ENCODE data around the gene GIT2.

The GIT2 gene

DNA sequence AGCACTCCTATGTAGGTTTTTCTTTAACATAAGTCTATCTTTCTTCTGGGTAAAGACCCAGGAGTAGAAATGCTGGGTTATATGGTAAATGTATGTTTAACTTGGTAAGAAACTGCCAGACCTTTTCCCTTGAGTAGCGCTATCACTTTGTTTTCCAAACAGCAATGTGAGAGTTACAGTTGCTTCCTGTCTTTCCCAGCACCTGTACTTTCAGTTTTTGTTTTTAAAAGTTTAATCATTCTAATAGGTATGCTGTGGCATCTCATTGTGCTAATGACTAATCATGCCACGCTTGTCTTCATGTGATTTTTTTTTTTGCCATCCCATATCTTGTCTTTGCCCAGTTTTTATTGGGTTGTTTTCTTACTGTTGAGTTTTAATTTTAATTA lies 28.1 kb downstream of the GIT2 start:
- TF ChIP-seq, protein P1, sequence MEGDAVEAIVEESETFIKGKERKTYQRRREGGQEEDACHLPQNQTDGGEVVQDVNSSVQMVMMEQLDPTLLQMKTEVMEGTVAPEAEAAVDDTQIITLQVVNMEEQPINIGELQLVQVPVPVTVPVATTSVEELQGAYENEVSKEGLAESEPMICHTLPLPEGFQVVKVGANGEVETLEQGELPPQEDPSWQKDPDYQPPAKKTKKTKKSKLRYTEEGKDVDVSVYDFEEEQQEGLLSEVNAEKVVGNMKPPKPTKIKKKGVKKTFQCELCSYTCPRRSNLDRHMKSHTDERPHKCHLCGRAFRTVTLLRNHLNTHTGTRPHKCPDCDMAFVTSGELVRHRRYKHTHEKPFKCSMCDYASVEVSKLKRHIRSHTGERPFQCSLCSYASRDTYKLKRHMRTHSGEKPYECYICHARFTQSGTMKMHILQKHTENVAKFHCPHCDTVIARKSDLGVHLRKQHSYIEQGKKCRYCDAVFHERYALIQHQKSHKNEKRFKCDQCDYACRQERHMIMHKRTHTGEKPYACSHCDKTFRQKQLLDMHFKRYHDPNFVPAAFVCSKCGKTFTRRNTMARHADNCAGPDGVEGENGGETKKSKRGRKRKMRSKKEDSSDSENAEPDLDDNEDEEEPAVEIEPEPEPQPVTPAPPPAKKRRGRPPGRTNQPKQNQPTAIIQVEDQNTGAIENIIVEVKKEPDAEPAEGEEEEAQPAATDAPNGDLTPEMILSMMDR (conservative IDR thresholded peaks at IDR 0.05): no peak

DNA sequence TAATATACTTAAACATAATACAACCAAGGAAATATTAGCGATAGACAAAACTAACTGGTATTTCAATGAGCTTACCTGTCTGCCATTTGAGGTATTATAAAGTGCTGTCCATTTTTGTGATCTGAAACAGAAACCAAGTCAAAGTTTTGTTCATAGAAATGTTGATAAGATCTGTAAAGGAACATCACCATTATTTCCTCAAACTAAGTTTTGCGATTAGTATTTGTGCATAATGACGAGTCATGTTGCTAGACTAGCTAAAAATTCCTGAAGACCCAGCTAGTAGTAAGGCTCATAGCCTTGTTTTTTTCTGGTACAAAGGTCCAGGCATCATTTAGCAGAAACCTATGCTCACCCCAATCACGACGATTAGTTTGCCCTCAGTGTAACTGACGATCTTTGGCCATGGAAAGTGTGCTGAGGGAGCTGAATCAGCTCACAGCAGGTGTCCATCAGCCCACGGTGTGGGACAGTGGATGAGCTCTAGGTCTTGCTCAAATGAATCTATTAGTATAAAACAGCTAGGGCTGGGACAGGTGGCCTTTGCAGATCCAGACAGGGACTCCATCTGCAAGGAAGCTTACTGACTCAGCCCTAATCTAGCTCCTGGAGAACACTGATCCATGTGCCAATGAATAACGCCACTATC lies 28.7 kb downstream of the GIT2 start:
- H3K27ac ChIP-seq: peak overlapping the region; percentile 23; the same call in 1 of the 2 replicates

More for the DNA sequence above, 28.1 kb downstream of the GIT2 start:
- peak overlapping the region; percentile 23; the same call in 1 of the 2 replicates for H3K27ac ChIP-seq

GRCh38 chr12:109966546-109966945 lies 29.6 kb downstream of the GIT2 start:
- TF ChIP-seq, protein P1 (conservative IDR thresholded peaks at IDR 0.05): no peak
- peak overlapping the region; percentile 96 for H3K27ac ChIP-seq

More for the DNA sequence above, 28.7 kb downstream of the GIT2 start:
- TF ChIP-seq, protein P1 (conservative IDR thresholded peaks at IDR 0.05): no peak

DNA sequence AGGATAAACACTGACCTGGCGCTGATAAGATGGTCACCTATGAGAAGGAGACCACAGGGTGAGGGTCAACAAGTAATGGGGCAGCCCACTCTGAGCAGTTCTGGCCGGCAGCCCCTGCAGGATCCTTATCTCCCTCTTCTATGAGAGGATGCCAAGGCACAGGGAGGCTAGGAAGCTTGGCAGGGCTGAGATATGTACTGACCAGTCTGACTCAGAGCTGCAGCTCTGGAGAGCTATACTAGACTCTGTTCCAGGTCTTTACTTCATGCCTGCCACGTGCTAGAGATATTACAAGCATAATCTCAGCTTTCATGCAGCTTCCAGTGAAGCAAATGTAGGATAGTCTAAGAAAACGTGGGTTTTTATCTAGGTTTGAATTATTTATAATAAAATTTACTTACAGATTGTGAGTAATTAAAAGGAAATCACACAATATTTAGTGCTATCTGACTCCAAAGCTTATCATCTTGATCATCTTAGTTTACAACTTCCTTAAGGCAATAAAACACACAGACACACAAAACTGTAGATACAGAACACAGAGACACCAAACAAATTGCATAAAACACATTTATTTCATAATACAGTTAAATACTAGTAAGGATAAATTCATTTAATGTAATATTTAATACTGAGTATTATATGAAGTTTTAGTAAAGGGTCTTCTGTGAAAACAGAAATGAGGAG lies 32.3 kb downstream of the GIT2 start:
- H3K27ac ChIP-seq: peak overlapping the region; percentile 96
- TF ChIP-seq, protein P1 (conservative IDR thresholded peaks at IDR 0.05): no peak

DNA sequence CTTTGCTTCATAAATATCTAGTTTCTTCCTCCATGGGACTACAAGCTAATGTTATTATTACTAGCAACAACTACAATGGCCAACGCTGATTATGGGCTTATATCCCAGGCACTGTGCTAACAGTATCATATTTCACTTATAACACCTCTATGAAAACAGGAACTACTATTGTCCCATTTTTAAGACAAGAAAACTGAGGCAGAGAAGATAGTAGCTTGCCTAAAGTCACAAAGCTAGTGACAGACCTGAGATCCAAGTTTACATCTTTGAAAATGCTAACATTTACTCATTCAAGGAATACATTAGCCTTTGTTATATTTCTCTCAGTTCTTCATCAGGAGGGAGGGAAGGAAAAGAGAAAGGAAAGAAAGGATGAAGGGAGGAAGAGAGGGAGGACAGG lies 32.8 kb downstream of the GIT2 start:
- TF ChIP-seq, protein P1 (conservative IDR thresholded peaks at IDR 0.05): no peak

GRCh38 chr12:109962398-109962797 lies 33.8 kb downstream of the GIT2 start:
- TF ChIP-seq, protein P1 (conservative IDR thresholded peaks at IDR 0.05): no peak

More for the DNA sequence above, 32.8 kb downstream of the GIT2 start:
- peak overlapping the region; percentile 96 for H3K27ac ChIP-seq

DNA sequence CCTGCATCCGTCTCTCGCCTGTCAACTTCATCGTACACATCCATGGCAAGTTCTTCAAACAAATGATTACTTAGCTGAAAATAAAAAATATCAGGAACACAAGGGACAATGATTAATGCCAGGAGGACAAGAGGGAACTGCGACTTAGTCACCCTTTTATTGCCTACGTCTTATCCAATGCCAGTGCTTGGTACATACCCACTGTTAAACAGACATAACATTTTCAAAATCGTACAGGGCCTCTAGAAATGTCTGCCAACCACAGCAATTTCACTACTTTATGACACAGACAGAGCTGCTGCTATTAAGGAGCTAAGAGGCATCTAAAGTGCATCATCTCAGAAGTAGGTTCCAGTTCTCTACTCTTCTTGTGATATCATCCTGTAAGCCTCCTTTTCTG lies 34.6 kb downstream of the GIT2 start:
- TF ChIP-seq, protein P1 (conservative IDR thresholded peaks at IDR 0.05): no peak
- H3K27ac ChIP-seq: peak overlapping the region; percentile 96

More at GRCh38 chr12:109962398-109962797, 33.8 kb downstream of the GIT2 start:
- H3K27ac ChIP-seq: peak overlapping the region; percentile 96
